Kidney (tissue), 14 donors: ENCODE data around the gene PEX5L. TPM values are rescaled to one million over a fixed set of nuclear protein-coding genes. Genes with fewer than 3 reads are reported as not detected.

Experiments used
- DNase-seq, 5 donors: peaks; one replicate each; pipeline ENCODE4 v3.0.0-alpha.2; 2013 to 2020
- FAIRE-seq: peaks from 2 replicates; lab custom pipeline; 2012; peaks lifted over from hg19 to GRCh38; lab: Jason Lieb, UNC
- H3K27ac ChIP-seq, 2 donors: one replicate each; pipeline ENCODE4 v1.7.0; 2013; ENCODE audit warnings: low read depth in 2 of 2, low read length in 2 of 2, inconsistent platforms in 1 of 2
- H3K27me3 ChIP-seq: one replicate; pipeline ENCODE4 v1.7.1; 2013; ENCODE audit warnings: low read length, inconsistent platforms; ENCODE audit not compliant: control insufficient read depth, insufficient read depth
- H3K36me3 ChIP-seq, 3 donors: one replicate each; pipeline versions ENCODE4 v1.7.0 to v1.7.1; 2013; ENCODE audit warnings: low read length in 3 of 3, control low read depth in 1 of 3, inconsistent platforms in 1 of 3; ENCODE audit not compliant: insufficient read depth in 3 of 3, control insufficient read depth in 2 of 3
- H3K4me1 ChIP-seq, 3 donors: one replicate each; pipeline versions ENCODE4 v1.7.0 to v1.7.1; 2013; ENCODE audit warnings: low read length in 3 of 3, inconsistent platforms in 1 of 3, low read depth in 1 of 3; ENCODE audit not compliant: control insufficient read depth in 2 of 3, insufficient read depth in 2 of 3
- H3K4me3 ChIP-seq, 3 donors: one replicate each; pipeline versions ENCODE4 v1.7.0 to v1.8.1; 2013; ENCODE audit warnings: low read length in 3 of 3, control low read depth in 1 of 3, inconsistent platforms in 1 of 3
- H3K9ac ChIP-seq, 3 donors: one replicate each; pipeline versions ENCODE4 v1.7.0 to v1.7.1; 2013; ENCODE audit warnings: low read length in 3 of 3, control low read depth in 1 of 3, inconsistent platforms in 1 of 3
- H3K9me3 ChIP-seq, 3 donors: one replicate each; pipeline versions ENCODE4 v1.7.0 to v1.7.1; 2013; ENCODE audit warnings: low read length in 3 of 3, control low read depth in 1 of 3, inconsistent platforms in 1 of 3; ENCODE audit not compliant: control insufficient read depth in 2 of 3, insufficient read depth in 1 of 3
- intact Hi-C: fragments of 100-400 bp; cut with DNase I; formaldehyde crosslinking; loops from one replicate; pipeline ENCODE4 v1.11.1; 2022
- polyA plus RNA-seq: library from polyadenylated mRNA; stranded (reverse); fragments of 350-450 nt; fragmentation: Illumina TruSeq; extraction: RNeasy Lipid Tissue Mini Kit (QIAGEN cat#74804); gene quantifications from one replicate; pipeline ENCODE4 v1.2.3, GENCODE V29; 2014; ENCODE audit warnings: low read depth, low replicate concordance; ENCODE audit not compliant: insufficient read depth
- total RNA-seq: library from RNA; stranded (reverse); fragmentation: NEBNext Ultra II Directional; extraction: Animal tissue kit (Norgen Biotek cat#: 25700); gene quantifications from one replicate; pipeline ENCODE4 v1.2.1, GENCODE V29; 2021
- TF ChIP-seq, protein P1 (sequence below): IDR thresholded peaks from 3 replicates; pipeline ENCODE4 v1.5.1; 2012; ENCODE audit warnings: mild to moderate bottlenecking, moderate library complexity, borderline replicate concordance; ENCODE audit not compliant: insufficient read depth; ENCODE audit errors: extremely low read depth
- donor health status: control.
- donor health status: control.
- donor health status: control.
- donor health status: control.
- donor health status: control.
- donor health status: DM: yes; HTN: yes; CAD: no.
- donor health status: Normal renal cell carcinoma (clear cell type).

PEX5L gene
- total and polyA plus RNA-seq, 2 donors from 2014 or later: 0.32 TPM; not detected in 1

- DNase-seq (no peak), FAIRE-seq (no peak)
- H3K27ac ChIP-seq: no peak overlapping the region
- no peak overlapping the region for H3K9ac ChIP-seq
- no peaks in the 10 kb centered on the region for H3K4me1 ChIP-seq
- intact Hi-C loops: no loop called here
- H3K9me3 ChIP-seq: no peaks in the 10 kb centered on the region
- TF ChIP-seq, protein P1, sequence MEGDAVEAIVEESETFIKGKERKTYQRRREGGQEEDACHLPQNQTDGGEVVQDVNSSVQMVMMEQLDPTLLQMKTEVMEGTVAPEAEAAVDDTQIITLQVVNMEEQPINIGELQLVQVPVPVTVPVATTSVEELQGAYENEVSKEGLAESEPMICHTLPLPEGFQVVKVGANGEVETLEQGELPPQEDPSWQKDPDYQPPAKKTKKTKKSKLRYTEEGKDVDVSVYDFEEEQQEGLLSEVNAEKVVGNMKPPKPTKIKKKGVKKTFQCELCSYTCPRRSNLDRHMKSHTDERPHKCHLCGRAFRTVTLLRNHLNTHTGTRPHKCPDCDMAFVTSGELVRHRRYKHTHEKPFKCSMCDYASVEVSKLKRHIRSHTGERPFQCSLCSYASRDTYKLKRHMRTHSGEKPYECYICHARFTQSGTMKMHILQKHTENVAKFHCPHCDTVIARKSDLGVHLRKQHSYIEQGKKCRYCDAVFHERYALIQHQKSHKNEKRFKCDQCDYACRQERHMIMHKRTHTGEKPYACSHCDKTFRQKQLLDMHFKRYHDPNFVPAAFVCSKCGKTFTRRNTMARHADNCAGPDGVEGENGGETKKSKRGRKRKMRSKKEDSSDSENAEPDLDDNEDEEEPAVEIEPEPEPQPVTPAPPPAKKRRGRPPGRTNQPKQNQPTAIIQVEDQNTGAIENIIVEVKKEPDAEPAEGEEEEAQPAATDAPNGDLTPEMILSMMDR: no peak
- no peak overlapping the region for H3K4me3 ChIP-seq
- no peaks in the 10 kb centered on the region for H3K36me3 ChIP-seq
- H3K27me3 ChIP-seq: no peaks in the 10 kb centered on the region
These were observed 165.0 kb downstream of the PEX5L start for GRCh38 chr3:179871782-179872181.

DNA sequence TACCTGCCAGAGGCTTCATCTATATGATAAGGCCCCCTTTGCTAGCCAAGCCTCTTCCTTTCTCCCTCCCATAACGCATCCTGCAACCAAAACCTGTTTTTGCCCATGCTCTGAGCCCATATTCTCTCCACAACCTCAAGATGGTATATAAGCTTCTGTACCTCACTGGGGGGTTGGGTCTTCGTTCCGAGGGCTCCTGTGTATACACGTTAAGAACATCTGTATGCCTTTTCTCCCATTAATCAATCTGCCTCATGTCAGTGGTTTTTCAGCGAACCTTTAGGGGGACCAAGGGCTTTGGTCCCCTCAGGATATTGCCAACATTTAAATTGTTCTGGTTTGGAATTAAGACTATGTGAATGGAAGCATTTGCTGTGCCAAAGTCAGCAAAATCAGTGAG is 168.0 kb downstream of the PEX5L start:
- Histone ChIP-seq H3K9me3 (no peaks in the 10 kb centered on the region), H3K27me3 (no peaks in the 10 kb centered on the region), H3K4me1 (no peaks in the 10 kb centered on the region), H3K27ac (no peak overlapping the region), H3K36me3 (no peaks in the 10 kb centered on the region), H3K4me3 (no peak overlapping the region), H3K9ac (no peak overlapping the region)
- DNase-seq (no peak), FAIRE-seq (no peak)
- intact Hi-C loops: no loop called here
- TF ChIP-seq, protein P1: no peak

DNA sequence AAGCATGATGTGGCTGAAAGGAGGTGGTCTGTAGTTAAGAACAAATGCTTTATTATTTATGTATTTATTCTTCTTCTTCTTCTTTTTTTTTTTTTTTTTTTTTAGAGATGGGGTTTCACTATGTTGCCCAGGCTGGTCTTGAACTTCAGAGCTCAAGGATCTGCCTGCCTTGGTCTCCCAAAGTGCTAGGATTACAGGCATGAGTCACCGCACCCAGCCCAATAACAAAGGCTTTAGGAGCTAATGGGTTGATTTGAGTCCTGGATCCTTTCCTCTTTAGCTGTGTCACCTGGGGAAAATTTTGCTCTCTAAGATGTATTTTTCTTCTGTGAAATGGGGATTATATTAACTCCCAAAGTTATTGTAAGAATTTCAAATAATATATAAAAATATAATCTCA is 168.8 kb downstream of the PEX5L start:
- no peak for FAIRE-seq
- Histone ChIP-seq H3K36me3 (no peaks in the 10 kb centered on the region), H3K9me3 (no peaks in the 10 kb centered on the region), H3K4me3 (no peak overlapping the region), H3K9ac (no peak overlapping the region), H3K4me1 (no peaks in the 10 kb centered on the region), H3K27me3 (no peaks in the 10 kb centered on the region), H3K27ac (no peak overlapping the region)
- intact Hi-C loops: no loop called here
- TF ChIP-seq, protein P1: no peak
- no peak for DNase-seq

DNA sequence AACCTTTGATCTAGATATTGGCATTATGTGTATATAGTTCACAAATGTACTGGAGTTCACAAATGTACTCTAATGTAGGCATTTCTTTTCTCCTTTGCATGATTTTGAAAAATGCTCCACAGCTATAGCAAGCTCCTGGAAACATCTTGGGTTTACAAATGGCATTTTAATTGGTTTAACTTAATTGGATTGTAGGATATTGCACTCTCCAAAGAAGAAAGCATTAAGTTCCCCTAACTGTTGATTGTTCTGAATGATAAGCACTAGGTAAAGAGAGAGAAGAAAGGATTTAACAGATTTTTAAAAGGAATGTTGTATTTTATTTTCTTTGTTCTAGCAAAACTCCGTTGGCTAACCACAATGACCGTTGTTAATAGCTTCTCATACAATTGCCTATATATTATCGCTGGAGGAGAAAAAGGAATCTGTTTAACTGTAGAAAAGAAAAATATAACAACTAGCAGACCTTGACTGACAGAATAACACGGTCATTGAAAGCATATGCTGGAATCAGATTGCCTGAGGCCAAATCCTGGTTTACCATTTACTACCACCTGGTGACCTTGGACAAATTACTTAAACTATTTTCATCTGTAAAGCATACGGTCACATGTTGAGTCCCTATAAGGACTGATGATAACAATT is 170.8 kb downstream of the PEX5L start:
- Histone ChIP-seq H3K27ac (peak overlapping the region in 1 of 2 donors; percentile 42), H3K4me3 (no peak overlapping the region), H3K9ac (no peak overlapping the region), H3K4me1 (no peaks in the 10 kb centered on the region), H3K9me3 (no peaks in the 10 kb centered on the region), H3K27me3 (no peaks in the 10 kb centered on the region), H3K36me3 (no peaks in the 10 kb centered on the region)
- intact Hi-C loops: no loop called here
- FAIRE-seq: no peak
- DNase-seq: peak in 3 of 5 donors; percentile 41 to 70 (median 44)
- TF ChIP-seq, protein P1: no peak
